Lung (tissue), 12 donors: ENCODE measurements around the gene IQGAP3. TPM values are rescaled to one million over a fixed set of nuclear protein-coding genes. Genes with fewer than 3 reads are reported as not detected.

ENCODE experiments used
- ATAC-seq: fragments of 200-7000 bp; cut with Tn5 transposase; one replicate; pipeline ENCODE4 v1.9.1; 2020; ENCODE audit warnings: moderate number of reproducible peaks; ENCODE audit not compliant: insufficient read depth, low FRiP score
- DNase-seq, 3 donors: peaks; one replicate each; pipeline ENCODE4 v3.0.0-alpha.2; 2013 to 2017
- H3K27ac ChIP-seq, 2 donors: one replicate each; pipeline ENCODE4 v1.5.1; 2013; ENCODE audit warnings: mild to moderate bottlenecking in 2 of 2, moderate library complexity in 2 of 2, control low read depth in 1 of 2, inconsistent platforms in 1 of 2, low read depth in 1 of 2, low read length in 1 of 2
- H3K27me3 ChIP-seq, 3 donors: one replicate each; pipeline ENCODE4 v1.5.1; 2013; ENCODE audit warnings: low read length in 2 of 3; ENCODE audit not compliant: control insufficient read depth in 3 of 3, insufficient read depth in 3 of 3
- H3K36me3 ChIP-seq, 4 donors: one replicate each; pipeline ENCODE4 v1.5.1; 2013; ENCODE audit warnings: low read length in 4 of 4, mild to moderate bottlenecking in 1 of 4, moderate library complexity in 1 of 4; ENCODE audit not compliant: control insufficient read depth in 4 of 4, insufficient read depth in 4 of 4
- H3K4me1 ChIP-seq, 5 donors: one replicate each; pipeline ENCODE4 v1.5.1; 2013; ENCODE audit warnings: low read length in 5 of 5, mild to moderate bottlenecking in 2 of 5, moderate library complexity in 1 of 5; ENCODE audit not compliant: control insufficient read depth in 5 of 5, insufficient read depth in 5 of 5
- H3K4me3 ChIP-seq: one replicate; pipeline ENCODE4 v1.5.1; 2013; ENCODE audit warnings: mild to moderate bottlenecking, control low read depth, moderate library complexity
- H3K9ac ChIP-seq, 2 donors: one replicate each; pipeline ENCODE4 v1.5.1; 2013; ENCODE audit warnings: low read length in 2 of 2, control low read depth in 1 of 2; ENCODE audit not compliant: insufficient read depth in 1 of 2
- H3K9me3 ChIP-seq, 4 donors: one replicate each; pipeline ENCODE4 v1.5.1; 2013; ENCODE audit warnings: low read length in 3 of 4, mild to moderate bottlenecking in 1 of 4, moderate library complexity in 1 of 4; ENCODE audit not compliant: control insufficient read depth in 4 of 4, insufficient read depth in 3 of 4
- WGBS, 2 donors: extraction: QIAGEN DNeasy Blood & Tissue Kit; methylation state at CpG; one replicate each; pipeline ENCODE4 v1.1.7; 2013; 5-methylcytosine and 5-hydroxymethylcytosine counted together
- polyA plus RNA-seq, 2 donors: library from polyadenylated mRNA; stranded (reverse); fragments of 200-250 nt; gene quantifications; one replicate each; pipeline ENCODE4 v1.2.1, GENCODE V29; 2013
- total RNA-seq, 2 donors: library from RNA; depleted of rRNA in 1 of 2; stranded (reverse); fragments of >200 nt in 1 of 2; gene quantifications; one replicate each; pipeline ENCODE4 v1.2.1, GENCODE V29; 2014 to 2021
- TF ChIP-seq, protein P1 (sequence below): IDR thresholded peaks from 2 replicates; pipeline ENCODE4 v1.5.1; 2012; ENCODE audit warnings: mild to moderate bottlenecking; ENCODE audit errors: control extremely low read depth, extremely low read depth
- donor health status: control.
- donor health status: control.
- donor health status: Bipolar disorder and iron deficiency.
- donor health status: healthy.
- donor health status: DM: yes; HTN: yes; CAD: no.

Gene IQGAP3
- total and polyA plus RNA-seq, 4 donors = 0.42 to 3.4 (median 1.2) TPM

DNA sequence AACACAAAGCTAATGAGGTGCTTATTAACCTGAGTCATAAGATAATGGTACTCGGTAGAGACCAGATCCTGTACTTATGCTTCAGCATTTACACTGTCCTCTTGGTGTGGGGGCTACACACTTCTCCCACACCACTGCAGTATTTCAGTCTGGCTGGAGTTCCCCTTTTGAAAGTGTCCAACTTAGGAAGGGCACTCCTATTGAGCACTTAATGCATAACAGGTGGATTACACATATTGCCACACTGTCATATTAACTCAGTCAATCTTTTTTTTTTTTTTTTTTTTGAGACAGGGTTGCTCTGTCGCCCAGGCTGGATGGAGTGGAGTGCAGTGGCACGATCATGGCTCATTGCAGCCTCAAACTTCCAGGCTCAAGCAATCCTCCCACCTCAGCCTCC lies 27.4 kb upstream of the IQGAP3 start:
- no peak overlapping the region for H3K4me3 ChIP-seq
- peaks cover 3 to 27% (median 17%) of the 10 kb centered on the region in 4 donors for H3K36me3 ChIP-seq
- ATAC-seq = no peak
- no peak overlapping the region for H3K9ac ChIP-seq
- WGBS, 2 donors = 48 to 52% methylated on average over 3 of the region's 3 CpGs
- DNase-seq = no peak
- no peak overlapping the region for H3K27ac ChIP-seq
- H3K27me3 ChIP-seq = no peaks in the 10 kb centered on the region
- H3K4me1 ChIP-seq = peaks cover 3 to 10% (median 6%) of the 10 kb centered on the region in 5 donors
- TF ChIP-seq, protein P1, sequence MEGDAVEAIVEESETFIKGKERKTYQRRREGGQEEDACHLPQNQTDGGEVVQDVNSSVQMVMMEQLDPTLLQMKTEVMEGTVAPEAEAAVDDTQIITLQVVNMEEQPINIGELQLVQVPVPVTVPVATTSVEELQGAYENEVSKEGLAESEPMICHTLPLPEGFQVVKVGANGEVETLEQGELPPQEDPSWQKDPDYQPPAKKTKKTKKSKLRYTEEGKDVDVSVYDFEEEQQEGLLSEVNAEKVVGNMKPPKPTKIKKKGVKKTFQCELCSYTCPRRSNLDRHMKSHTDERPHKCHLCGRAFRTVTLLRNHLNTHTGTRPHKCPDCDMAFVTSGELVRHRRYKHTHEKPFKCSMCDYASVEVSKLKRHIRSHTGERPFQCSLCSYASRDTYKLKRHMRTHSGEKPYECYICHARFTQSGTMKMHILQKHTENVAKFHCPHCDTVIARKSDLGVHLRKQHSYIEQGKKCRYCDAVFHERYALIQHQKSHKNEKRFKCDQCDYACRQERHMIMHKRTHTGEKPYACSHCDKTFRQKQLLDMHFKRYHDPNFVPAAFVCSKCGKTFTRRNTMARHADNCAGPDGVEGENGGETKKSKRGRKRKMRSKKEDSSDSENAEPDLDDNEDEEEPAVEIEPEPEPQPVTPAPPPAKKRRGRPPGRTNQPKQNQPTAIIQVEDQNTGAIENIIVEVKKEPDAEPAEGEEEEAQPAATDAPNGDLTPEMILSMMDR = no peak
- no peaks in the 10 kb centered on the region for H3K9me3 ChIP-seq

DNA sequence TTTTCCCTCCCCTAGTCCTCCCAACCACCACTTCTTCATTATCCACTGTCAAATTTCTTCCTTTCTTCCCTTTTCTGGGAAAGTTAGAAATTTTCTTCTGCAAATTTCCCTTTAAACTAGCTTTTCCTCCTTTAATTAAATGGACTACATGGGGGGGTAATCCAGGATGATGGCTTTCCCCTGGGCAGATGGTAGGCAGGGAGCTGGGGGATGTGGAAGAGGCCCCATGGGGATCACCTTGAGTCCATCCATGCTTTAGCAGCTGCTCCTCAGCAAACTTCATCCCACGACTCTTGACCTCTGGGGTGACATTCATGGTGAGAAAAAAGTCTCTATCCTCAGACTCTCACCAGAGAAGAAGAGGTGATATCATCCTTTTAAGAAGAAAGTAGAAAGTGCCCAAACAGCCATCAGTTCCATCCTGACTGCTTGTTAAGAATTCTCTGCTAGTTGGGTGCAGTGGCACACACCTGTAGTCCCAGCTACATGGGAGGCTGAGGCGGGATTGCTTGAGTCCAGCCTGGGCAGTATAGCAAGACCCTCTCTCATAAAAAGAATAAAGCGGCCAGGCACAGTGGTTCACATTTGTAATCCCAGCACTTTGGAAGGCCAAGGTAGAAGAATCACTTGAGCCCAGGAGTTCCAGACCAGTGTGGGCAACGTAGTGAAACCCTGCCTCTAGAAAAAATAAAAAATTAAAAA lies 26.5 kb upstream of the IQGAP3 start:
- no peak for DNase-seq
- Histone ChIP-seq H3K27ac (no peak overlapping the region), H3K9me3 (no peaks in the 10 kb centered on the region), H3K4me3 (no peak overlapping the region), H3K36me3 (peaks cover 3 to 31% (median 21%) of the 10 kb centered on the region in 4 donors), H3K9ac (no peak overlapping the region), H3K27me3 (no peaks in the 10 kb centered on the region), H3K4me1 (peaks cover 3 to 10% (median 6%) of the 10 kb centered on the region in 5 donors)
- TF ChIP-seq, protein P1 = no peak
- WGBS, 2 donors = 94 to 95% methylated on average over 4 of the region's 4 CpGs
- no peak for ATAC-seq

DNA sequence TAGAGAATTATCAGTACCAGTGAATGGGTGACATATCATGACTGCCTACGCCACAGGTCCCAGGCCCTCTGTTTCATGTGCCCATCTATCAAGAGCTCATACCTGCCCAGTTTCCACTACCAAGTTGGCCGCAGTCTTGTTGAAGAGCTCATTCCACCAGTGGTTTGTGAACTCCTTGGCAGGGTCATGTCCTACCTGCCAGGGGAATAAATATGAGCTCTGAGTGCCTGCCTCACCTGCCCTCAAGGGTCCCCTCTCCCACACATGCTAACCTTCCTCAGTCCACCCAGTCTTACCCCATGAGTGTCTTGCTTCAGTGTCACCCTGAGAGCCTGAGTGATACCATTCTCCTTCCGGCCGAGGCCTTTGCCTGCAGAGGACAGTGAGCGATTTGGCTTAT lies 25.8 kb upstream of the IQGAP3 start:
- Histone ChIP-seq H3K27ac (no peak overlapping the region), H3K9me3 (no peaks in the 10 kb centered on the region), H3K27me3 (no peaks in the 10 kb centered on the region), H3K4me3 (no peak overlapping the region), H3K9ac (no peak overlapping the region), H3K36me3 (peaks cover 3 to 37% (median 21%) of the 10 kb centered on the region in 4 donors), H3K4me1 (peaks cover 3 to 10% (median 6%) of the 10 kb centered on the region in 5 donors)
- WGBS, 2 donors = 95 to 96% methylated on average over 5 of the region's 5 CpGs
- TF ChIP-seq, protein P1 = no peak
- ATAC-seq (no peak), DNase-seq (no peak)
